GM19395 (cell line): ENCODE data around the gene NXT1.

ENCODE experiments used
- ATAC-seq: cut with Tn5 transposase; IDR thresholded peaks from one replicate; pipeline ENCODE4 v1.9.1; 2021; ENCODE audit warnings: mild to moderate bottlenecking, moderate library complexity; ENCODE audit not compliant: unreplicated experiment

The NXT1 gene

DNA sequence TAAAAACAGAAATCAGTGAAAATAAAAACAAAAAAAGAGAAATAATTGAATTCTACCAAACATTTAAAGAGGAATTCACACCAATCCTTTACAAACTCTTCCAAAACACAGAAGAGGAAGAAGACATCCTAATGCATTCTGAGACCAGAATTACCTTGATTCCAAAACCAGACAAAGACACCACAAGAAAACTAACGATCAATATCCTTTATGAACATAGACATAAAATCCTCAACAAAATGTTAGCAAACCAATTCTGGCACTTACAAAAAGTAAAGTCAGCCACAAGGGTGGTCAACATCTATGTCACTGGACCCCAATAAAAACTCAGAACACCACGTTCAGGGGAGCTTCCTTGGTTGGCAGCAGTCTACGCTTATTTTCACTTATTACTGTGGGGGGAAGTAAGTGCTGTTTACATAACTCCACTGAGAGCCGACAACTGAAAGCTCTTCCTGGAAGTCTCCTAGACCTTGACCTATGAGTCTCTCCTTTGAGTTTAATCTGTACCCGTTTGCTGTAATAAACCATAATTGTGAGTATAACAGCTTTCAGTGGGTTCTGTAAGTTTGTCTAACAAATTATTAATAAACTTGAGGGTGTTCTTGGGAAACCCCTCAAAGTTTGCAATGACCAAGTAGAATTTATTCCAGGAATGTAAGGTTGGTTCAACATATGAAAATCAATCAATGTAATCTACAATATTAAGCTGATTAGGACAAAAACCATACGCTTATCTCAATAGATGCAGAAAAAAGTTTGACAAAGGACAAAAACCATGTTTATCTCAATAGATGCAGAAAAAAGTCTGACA is 35.9 kb downstream of the NXT1 start:
- no peak for ATAC-seq

DNA sequence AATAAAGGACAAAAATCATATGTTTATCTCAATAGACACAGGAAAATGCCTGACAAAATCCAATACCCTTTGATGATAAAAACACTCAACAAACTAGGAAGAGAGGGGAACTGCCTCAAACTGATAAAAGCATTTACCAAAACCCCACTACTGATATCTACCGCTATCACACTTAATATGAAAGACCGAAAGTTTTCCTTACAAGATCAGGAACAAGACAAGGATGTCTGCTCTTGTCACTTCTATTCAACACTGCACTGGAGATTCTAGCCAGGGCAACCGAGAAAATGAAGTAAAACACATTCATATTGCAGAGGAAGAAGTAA is 36.5 kb downstream of the NXT1 start:
- ATAC-seq, result no peak

DNA sequence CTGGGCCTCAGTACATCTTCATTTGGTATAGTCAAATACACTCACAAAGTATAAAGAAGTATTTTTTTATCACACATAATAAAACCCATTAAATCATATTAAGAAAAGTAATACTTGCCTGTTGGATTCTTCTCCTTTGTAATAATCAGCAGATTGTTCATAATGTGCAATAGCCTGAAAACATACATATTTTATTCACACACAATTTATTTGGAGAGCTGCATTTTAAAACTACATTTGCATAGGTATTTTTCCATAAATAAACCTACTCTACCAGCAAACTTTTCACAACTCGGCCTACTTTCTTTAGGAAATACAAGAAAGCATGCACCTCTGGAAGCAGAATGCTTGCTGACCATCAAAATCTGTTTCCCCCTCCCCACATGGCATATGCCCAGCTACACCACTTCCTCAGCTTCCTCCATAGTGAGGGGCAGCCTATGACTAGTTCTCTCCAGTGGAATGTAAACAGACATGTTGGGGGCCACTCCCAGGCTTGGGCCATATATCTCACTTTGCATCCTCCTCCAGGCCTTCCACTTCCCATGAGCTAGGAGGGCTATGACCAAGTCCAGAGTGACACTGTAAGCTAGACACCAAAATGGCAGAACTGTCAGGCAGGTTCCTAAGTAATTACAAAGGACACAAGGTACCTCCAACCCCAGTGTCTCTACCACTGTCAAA is 39.6 kb downstream of the NXT1 start:
- ATAC-seq, result no peak

DNA sequence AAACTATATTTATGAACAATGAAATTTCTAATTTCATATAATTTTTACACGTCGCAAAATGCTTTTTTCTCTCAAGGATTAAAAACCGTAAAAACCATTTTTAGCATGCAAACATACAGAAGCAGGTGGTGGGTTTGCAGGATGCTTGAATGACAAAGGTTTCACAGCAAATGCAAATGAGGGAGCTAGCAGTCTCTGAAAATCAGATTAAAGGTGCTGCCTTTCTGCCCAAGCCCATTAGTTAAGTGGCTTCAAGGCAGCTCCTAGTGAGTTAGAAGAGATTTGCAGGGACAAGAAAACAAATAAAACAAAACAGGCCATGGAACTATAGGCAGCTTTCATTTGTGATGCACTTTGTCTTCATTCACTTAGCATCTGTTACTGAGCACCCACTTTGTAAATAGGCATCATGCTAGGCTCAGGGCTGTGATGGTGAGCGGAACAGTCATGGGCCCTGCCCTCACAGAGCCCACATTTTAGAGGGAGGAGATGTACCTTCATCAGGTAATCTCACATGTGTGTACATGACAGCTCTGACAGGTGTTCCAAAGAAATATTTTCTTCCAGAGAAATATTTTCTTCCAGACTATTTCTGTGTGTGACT is 41.2 kb downstream of the NXT1 start:
- no peak for ATAC-seq

DNA sequence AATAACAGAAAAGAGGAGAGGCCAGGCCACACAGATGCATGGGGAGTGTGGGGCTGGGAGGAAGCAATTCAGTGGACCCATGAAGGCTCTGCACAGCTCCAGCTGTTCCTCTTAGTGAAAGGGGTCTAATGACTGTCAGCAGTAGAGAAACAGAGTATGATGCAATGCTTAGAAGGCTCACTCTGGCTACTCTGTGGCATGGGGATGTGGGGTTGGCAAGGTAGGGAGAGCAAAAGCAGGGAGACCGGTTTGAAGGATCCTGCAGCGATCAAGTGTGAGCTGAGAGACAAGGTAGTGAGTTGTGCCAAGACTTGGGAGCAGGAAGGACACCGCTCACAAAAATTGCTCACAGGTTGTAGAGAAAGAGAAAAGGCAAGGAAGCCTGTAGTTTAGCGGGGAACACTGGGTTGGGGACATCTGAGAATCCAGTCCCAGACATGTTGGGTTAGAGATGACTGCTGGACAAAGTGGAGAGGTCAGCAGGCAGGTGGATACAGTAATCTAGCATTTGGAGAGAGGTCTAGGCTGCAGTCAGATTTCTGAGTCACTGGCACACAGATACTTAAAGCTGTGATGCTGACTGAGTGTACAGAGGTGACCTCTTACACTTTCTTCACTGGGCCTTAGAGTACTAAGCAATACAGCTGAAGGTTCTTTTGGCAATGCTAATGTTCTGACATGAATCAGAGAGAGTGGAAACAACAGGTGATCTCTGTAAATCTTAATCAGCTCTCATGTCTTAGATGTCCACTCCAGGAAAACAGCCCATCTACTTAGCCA is 43.6 kb downstream of the NXT1 start:
- no peak for ATAC-seq

DNA sequence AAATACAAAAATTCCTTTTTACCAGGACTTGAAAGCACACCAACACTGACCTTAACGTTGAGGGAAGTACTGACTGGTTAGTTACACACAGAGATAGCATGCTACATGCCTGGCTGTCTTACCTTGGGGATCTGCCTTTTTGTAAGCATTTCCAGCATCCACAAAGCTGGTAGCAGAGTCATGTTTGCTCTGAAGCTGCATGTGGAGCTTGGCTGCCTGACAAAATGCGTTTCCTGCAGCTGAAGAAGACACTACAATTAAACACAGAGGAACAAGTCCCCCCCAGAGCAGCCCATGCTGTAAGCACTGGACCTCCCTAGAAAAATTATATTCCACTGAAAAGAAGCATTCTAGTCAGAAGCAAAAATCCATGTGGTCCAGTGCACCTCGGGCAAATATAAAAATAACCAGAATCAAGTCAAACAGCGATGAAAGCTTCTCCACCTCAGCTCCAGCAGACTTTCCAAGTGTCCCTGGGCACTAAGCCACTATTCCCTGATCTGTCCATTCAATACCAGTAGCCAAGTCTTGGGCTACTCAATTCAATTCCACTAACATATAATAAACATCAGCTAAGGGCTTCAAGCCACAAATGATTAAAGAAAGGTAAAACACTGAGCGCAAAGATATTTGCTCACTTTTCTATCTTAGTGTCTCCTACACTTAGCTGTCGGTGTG is 46.5 kb downstream of the NXT1 start:
- no peak for ATAC-seq

DNA sequence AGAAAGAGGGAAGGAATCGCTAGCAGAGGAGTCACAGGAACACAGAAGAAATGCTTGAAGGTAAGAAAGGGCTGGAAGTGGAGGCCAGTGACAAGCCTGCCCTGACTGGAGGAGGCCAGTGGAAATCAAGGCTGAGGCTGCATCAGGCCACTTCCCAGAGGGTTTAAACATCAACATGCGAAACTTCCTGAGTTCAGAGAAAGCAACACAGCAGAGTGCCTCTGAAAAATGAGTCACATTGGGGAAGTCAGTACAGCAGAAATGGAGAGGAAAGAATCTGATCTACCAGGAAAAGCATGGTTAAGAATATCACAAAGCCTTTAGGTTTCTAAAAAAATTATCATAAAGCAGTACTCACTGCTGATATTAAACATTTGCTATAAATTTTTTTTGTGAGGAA is 47.4 kb downstream of the NXT1 start:
- ATAC-seq, result no peak

DNA sequence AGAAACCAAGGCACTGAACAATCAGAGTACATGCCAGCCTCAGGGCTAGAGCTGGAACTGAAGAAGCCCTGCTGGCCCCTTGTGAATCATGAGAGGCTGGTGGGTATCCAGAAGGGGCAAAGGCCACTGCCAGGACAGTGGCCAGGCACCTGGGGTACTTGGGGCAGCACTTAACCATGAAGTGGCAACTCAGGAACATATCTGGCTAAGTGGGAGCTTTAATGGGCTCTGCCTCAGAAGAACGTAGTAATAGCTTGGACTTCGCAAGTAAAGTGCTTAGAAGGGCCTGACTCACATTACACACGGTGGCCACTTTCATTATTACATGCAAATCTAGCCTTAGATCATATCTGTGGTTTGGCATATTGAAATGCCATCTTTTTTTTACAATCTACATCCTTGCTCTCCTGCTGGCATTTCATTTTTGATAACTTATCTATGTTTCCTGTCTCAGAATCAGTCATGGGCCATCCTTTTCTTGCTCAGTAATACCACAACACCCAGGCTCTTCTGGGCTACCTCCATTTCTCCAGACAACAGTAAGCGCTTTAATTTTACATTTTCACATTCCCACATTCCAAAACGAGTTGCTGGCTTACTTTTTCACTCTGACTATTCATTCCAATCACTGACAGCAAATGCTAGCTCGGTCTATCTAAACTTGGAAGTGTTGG is 49.1 kb downstream of the NXT1 start:
- ATAC-seq, result no peak

DNA sequence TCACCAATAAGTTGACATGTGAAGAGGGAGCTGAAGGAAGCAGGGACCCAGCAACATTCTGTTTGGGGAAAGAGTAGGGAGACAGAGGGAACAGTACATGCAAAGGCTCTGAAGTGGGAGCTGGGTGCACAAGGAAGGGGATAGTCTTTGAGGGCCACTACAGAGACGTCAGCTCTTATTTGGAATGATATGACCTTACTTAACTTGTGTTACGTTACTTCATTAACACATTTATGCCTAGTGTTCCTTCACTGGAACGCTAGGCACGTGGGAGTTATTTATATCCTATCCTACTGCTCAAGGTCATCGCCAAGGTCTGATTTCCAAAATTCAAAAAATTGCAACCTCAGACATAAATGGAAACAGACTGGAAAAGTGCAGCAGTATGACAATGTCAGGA is 50.5 kb downstream of the NXT1 start:
- ATAC-seq, result no peak

DNA sequence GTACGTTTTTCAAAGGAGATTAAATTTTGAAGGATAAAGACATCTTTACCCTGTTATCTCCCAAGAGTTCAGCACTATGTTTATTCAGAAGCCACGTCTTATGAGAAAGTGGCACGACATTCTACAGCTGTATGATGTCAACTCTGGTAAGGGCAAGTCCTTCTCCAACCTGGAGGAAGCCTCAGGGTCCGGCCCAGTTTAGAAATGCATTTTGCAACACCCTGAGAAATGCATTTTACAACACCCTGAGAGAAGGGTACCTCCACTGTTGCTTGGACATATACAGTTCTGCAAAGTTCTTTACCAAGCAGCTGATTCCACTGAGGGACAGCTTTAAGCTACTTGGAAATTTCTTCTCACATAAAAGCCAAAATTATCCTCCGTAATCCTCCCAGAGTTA is 53.2 kb downstream of the NXT1 start:
- ATAC-seq, result no peak

DNA sequence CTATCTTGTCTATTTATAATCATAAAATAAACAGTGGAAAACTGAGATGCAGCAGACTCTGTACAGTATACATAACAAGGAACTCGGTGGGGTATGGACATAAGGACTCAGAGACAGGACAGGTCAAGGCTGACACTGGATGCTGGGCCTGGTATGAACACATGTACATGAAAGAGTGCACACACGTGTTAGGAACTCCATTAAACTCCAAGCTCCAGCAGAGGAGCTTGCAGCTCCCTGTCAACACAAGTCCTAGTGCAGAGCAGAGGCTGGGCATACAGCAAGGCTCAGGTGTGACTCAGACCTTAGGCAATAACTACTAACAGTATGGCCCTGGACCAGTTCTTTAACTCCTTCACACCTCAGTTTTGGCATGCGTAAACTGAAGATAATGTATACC is 53.6 kb downstream of the NXT1 start:
- no peak for ATAC-seq
